ENCODE results near the gene CCDC86.

The CCDC86 gene

GRCh38 chr11:60857378-60858232 is 15.7 kb downstream of the CCDC86 start:
- no peak for ATAC-seq
- no peak for TF ChIP-seq ZNF565 (CRISPR knock-in tag; conservative IDR thresholded peaks at IDR 0.05; ENCODE audit: low read depth)
- TF ChIP-seq ISL1 (CRISPR knock-in tag; IDR thresholded peaks at IDR 0.05): no peak
- TF ChIP-seq CSDC2 (CRISPR knock-in tag; IDR thresholded peaks at IDR 0.05): no peak
- no peak for TF ChIP-seq OSR1 (CRISPR knock-in tag; IDR thresholded peaks at IDR 0.05)
- no peak for TF ChIP-seq SNAI2 (CRISPR knock-in tag; IDR thresholded peaks at IDR 0.05)
- TF ChIP-seq ZFP30 (CRISPR knock-in tag; IDR thresholded peaks at IDR 0.05): no peak
- TF ChIP-seq CREB5 (CRISPR knock-in tag; IDR thresholded peaks at IDR 0.05; ENCODE audit: low read depth): no peak
- TF ChIP-seq, protein P1, sequence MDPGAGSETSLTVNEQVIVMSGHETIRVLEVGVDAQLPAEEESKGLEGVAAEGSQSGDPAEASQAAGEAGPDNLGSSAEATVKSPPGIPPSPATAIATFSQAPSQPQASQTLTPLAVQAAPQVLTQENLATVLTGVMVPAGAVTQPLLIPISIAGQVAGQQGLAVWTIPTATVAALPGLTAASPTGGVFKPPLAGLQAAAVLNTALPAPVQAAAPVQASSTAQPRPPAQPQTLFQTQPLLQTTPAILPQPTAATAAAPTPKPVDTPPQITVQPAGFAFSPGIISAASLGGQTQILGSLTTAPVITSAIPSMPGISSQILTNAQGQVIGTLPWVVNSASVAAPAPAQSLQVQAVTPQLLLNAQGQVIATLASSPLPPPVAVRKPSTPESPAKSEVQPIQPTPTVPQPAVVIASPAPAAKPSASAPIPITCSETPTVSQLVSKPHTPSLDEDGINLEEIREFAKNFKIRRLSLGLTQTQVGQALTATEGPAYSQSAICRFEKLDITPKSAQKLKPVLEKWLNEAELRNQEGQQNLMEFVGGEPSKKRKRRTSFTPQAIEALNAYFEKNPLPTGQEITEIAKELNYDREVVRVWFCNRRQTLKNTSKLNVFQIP (CRISPR knock-in tag; IDR thresholded peaks at IDR 0.05; ENCODE audit: borderline replicate concordance, low read depth): no peak

GRCh38 chr11:60858236-60858635 is 16.3 kb downstream of the CCDC86 start:
- no peak for ATAC-seq
- TF ChIP-seq TOX (CRISPR knock-in tag; IDR thresholded peaks at IDR 0.05; ENCODE audit: borderline replicate concordance): no peak
- TF ChIP-seq ZNF565 (CRISPR knock-in tag; conservative IDR thresholded peaks at IDR 0.05; ENCODE audit: low read depth): no peak
- no peak for TF ChIP-seq ZFP3 (CRISPR knock-in tag; IDR thresholded peaks at IDR 0.05)

GRCh38 chr11:60858731-60859464 is 17.0 kb downstream of the CCDC86 start:
- no peak for TF ChIP-seq CREB5 (CRISPR knock-in tag; IDR thresholded peaks at IDR 0.05; ENCODE audit: low read depth)
- TF ChIP-seq ZFP3 (CRISPR knock-in tag; IDR thresholded peaks at IDR 0.05): peak; percentile 94
- ATAC-seq: no peak

GRCh38 chr11:60859616-60860250 is 17.8 kb downstream of the CCDC86 start:
- no peak for ATAC-seq
- TF ChIP-seq ISL1 (CRISPR knock-in tag; IDR thresholded peaks at IDR 0.05): no peak
- no peak for TF ChIP-seq TSHZ2 (CRISPR knock-in tag; IDR thresholded peaks at IDR 0.05)
- no peak for TF ChIP-seq TCF4 (CRISPR knock-in tag; IDR thresholded peaks at IDR 0.05; ENCODE audit: borderline replicate concordance)
- no peak for TF ChIP-seq CSRNP3 (CRISPR knock-in tag; IDR thresholded peaks at IDR 0.05)
- TF ChIP-seq, protein P2, sequence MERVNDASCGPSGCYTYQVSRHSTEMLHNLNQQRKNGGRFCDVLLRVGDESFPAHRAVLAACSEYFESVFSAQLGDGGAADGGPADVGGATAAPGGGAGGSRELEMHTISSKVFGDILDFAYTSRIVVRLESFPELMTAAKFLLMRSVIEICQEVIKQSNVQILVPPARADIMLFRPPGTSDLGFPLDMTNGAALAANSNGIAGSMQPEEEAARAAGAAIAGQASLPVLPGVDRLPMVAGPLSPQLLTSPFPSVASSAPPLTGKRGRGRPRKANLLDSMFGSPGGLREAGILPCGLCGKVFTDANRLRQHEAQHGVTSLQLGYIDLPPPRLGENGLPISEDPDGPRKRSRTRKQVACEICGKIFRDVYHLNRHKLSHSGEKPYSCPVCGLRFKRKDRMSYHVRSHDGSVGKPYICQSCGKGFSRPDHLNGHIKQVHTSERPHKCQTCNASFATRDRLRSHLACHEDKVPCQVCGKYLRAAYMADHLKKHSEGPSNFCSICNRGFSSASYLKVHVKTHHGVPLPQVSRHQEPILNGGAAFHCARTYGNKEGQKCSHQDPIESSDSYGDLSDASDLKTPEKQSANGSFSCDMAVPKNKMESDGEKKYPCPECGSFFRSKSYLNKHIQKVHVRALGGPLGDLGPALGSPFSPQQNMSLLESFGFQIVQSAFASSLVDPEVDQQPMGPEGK (CRISPR knock-in tag; IDR thresholded peaks at IDR 0.05; ENCODE audit: borderline replicate concordance): no peak
- no peak for TF ChIP-seq PPARA (CRISPR knock-in tag; IDR thresholded peaks at IDR 0.05; ENCODE audit: borderline replicate concordance)
